Progenitor cell of endocrine pancreas (in vitro differentiated cells): ENCODE measurements around the gene MAJIN. TPM values are rescaled to one million over a fixed set of nuclear protein-coding genes. Genes with fewer than 3 reads are reported as not detected.

ENCODE experiments used
- DNase-seq: peaks from one replicate; pipeline ENCODE4 v3.0.0; 2021; ENCODE audit warnings: low spot score; ENCODE audit not compliant: unreplicated experiment
- H3K27ac Mint-ChIP-seq: 2 replicates; pipeline ENCODE4 v1.8.0; 2021; ENCODE audit warnings: mild to moderate bottlenecking, moderate library complexity, mixed read lengths
- H3K27me3 Mint-ChIP-seq: 2 replicates; pipeline ENCODE4 v1.8.0; 2021; ENCODE audit warnings: mixed read lengths
- H3K36me3 Mint-ChIP-seq: 2 replicates; pipeline ENCODE4 v1.8.0; 2022; ENCODE audit warnings: mixed read lengths; ENCODE audit not compliant: insufficient read depth
- H3K4me1 Mint-ChIP-seq: 2 replicates; pipeline ENCODE4 v1.8.0; 2021; ENCODE audit warnings: low read depth, mixed read lengths
- H3K4me3 Mint-ChIP-seq: 2 replicates; pipeline ENCODE4 v1.8.0; 2021; ENCODE audit warnings: low read depth, mild to moderate bottlenecking, moderate library complexity, mixed read lengths
- H3K9me3 Mint-ChIP-seq: 2 replicates; pipeline ENCODE4 v1.8.0; 2021; ENCODE audit warnings: low read depth, mixed read lengths
- long read RNA-seq: library from polyadenylated mRNA; unstranded; transcript quantifications from one replicate; pipeline ENCODE4 v2.0.0, GENCODE V29; 2020
- total RNA-seq: library from RNA; stranded (reverse); gene quantifications from 2 replicates; pipeline ENCODE4 v1.2.1, GENCODE V29; 2021
- TF ChIP-seq, protein P1 (sequence below): fragments of 200-600 bp; sonication (generic); IDR thresholded peaks from one replicate; pipeline ENCODE4 v1.5.0; 2021; ENCODE audit warnings: antibody characterized with exemption, mild to moderate bottlenecking; ENCODE audit not compliant: unreplicated experiment

The MAJIN gene, protein sequence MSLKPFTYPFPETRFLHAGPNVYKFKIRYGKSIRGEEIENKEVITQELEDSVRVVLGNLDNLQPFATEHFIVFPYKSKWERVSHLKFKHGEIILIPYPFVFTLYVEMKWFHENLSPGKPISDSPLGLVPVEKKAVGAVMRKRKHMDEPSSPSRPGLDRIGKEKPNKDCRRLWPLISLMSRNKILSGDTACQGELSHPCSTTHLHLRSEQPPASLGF
- total RNA-seq, result not detected in 2 replicates
- long read RNA-seq, result 0 reads

DNA sequence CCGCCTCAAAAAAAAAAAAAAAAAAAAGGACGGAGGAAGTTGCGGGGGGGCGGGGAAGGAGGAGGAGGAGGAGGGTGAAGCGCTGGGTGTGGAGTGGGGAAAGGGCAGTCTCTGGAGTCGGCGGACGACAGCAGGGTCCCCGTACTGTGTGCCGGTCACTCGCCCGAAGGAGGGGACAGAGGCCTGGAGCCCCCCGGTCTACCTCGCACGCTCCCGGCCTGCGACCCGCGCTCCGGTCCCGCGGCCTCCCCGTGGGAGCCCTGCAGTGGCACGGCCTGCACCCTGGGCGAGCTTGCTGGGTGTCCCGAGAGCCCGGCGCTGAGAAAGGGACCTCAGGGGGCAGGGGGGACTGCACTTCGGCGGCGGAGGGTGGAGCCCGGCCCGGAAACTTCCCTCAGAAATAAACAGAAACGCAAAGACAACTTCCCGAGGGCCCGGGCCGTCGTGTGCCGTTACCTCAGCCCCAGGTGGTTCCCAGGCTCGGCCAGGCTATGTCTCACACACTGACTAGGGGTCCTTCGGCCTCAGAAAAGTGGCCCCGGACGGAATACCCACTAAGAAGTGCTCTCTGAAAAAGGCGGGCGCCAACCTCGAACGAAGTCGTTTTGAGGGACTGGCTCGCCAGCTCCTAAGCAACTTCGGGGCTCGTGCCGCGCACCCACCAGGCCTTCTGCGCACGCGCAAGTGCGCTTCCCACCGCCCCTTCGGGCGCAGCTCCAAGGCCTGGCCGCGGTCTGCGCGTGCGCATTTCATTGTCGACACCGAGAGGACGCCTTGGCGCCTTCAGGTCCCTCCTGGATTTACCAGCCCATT, at the start of gene MAJIN:
Gene MAJIN, minus strand, starts transcription at position 688 of the 813 bp plus-strand sequence. CDS start 12,703 bp downstream, outside the sequence.
- peak; percentile 34 for DNase-seq
- Mint-ChIP-seq H3K36me3 (no peaks in the 10 kb centered on the region), H3K9me3 (no peaks in the 10 kb centered on the region), H3K27me3 (peaks cover 24% of the 10 kb centered on the region), H3K4me1 (no peaks in the 10 kb centered on the region), H3K27ac (no peak within 1 kb of the TSS), H3K4me3 (no peak within 1 kb of the TSS)
- TF ChIP-seq, protein P1, sequence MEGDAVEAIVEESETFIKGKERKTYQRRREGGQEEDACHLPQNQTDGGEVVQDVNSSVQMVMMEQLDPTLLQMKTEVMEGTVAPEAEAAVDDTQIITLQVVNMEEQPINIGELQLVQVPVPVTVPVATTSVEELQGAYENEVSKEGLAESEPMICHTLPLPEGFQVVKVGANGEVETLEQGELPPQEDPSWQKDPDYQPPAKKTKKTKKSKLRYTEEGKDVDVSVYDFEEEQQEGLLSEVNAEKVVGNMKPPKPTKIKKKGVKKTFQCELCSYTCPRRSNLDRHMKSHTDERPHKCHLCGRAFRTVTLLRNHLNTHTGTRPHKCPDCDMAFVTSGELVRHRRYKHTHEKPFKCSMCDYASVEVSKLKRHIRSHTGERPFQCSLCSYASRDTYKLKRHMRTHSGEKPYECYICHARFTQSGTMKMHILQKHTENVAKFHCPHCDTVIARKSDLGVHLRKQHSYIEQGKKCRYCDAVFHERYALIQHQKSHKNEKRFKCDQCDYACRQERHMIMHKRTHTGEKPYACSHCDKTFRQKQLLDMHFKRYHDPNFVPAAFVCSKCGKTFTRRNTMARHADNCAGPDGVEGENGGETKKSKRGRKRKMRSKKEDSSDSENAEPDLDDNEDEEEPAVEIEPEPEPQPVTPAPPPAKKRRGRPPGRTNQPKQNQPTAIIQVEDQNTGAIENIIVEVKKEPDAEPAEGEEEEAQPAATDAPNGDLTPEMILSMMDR, result no peak

GRCh38 chr11:65021509-65021908, 49.6 kb upstream of the MAJIN start:
- Mint-ChIP-seq H3K9me3 (no peaks in the 10 kb centered on the region), H3K27ac (no peak overlapping the region), H3K4me1 (peaks cover 7% of the 10 kb centered on the region), H3K27me3 (no peaks in the 10 kb centered on the region), H3K36me3 (peaks cover 6% of the 10 kb centered on the region), H3K4me3 (no peak overlapping the region)
- TF ChIP-seq, protein P1, result no peak
- no peak for DNase-seq

GRCh38 chr11:65021003-65021402, 49.1 kb upstream of the MAJIN start:
- Mint-ChIP-seq H3K36me3 (peaks cover 8% of the 10 kb centered on the region), H3K27me3 (no peaks in the 10 kb centered on the region), H3K4me3 (no peak overlapping the region), H3K4me1 (peaks cover 7% of the 10 kb centered on the region), H3K27ac (no peak overlapping the region), H3K9me3 (no peaks in the 10 kb centered on the region)
- DNase-seq, result no peak
- TF ChIP-seq, protein P1, result no peak

- Mint-ChIP-seq H3K27me3 (no peaks in the 10 kb centered on the region), H3K36me3 (peaks cover 8% of the 10 kb centered on the region), H3K4me1 (peaks cover 7% of the 10 kb centered on the region), H3K27ac (no peak overlapping the region), H3K4me3 (no peak overlapping the region), H3K9me3 (no peaks in the 10 kb centered on the region)
- TF ChIP-seq, protein P1, result no peak
- DNase-seq, result no peak
These were observed 47.9 kb upstream of the MAJIN start for GRCh38 chr11:65019824-65020223.

GRCh38 chr11:65017937-65018336, 46.0 kb upstream of the MAJIN start:
- DNase-seq, result no peak
- H3K27me3 Mint-ChIP-seq, result no peaks in the 10 kb centered on the region
- H3K36me3 Mint-ChIP-seq, result peaks cover 8% of the 10 kb centered on the region
- H3K9me3 Mint-ChIP-seq, result no peaks in the 10 kb centered on the region
- H3K4me1 Mint-ChIP-seq, result peaks cover 7% of the 10 kb centered on the region
- no peak overlapping the region for H3K27ac Mint-ChIP-seq
- H3K4me3 Mint-ChIP-seq, result no peak overlapping the region
- TF ChIP-seq, protein P1, result no peak
